Measurements from ENCODE around the gene DMRTC2.

- peak; percentile 66 for TF ChIP-seq CTCF (IDR thresholded peaks at IDR 0.05; ENCODE audit: borderline replicate concordance, extremely low read depth, low read length, poor library complexity, severe bottlenecking)
- no peak for TF ChIP-seq EZH2 (IDR thresholded peaks at IDR 0.05; ENCODE audit: borderline replicate concordance, low read depth, low read length, severe bottlenecking)
These were observed 43.0 kb downstream of the DMRTC2 start for GRCh38 chr19:41887711-41888382.
